Left ventricle myocardium superior (tissue), 1 donor: ENCODE data around the gene CTSD. TPM values are rescaled to one million over a fixed set of nuclear protein-coding genes. Genes with fewer than 3 reads are reported as not detected.

Source experiments
- ATAC-seq: fragments of 200-7000 bp; cut with Tn5 transposase; one replicate; pipeline ENCODE4 v1.9.1; 2020; ENCODE audit warnings: mild to moderate bottlenecking, moderate library complexity
- DNase-seq: peaks from one replicate; pipeline ENCODE4 v3.0.0-alpha.2; 2020
- intact Hi-C: fragments of 100-400 bp; cut with micrococcal nuclease; formaldehyde crosslinking; loops from one replicate; pipeline ENCODE4 v1.11.0; 2022
- total RNA-seq: library from RNA; stranded (reverse); fragmentation: NEBNext Ultra II Directional; extraction: Animal tissue kit (Norgen Biotek cat#: 25700); gene quantifications from one replicate; pipeline ENCODE4 v1.2.1, GENCODE V29; 2021
- donor health status: DM: no; HTN: yes; CAD: no; lungs with severe emphysema.

CTSD gene
- total RNA-seq, 1 donor from 2014 or later: 1,004 TPM

DNA sequence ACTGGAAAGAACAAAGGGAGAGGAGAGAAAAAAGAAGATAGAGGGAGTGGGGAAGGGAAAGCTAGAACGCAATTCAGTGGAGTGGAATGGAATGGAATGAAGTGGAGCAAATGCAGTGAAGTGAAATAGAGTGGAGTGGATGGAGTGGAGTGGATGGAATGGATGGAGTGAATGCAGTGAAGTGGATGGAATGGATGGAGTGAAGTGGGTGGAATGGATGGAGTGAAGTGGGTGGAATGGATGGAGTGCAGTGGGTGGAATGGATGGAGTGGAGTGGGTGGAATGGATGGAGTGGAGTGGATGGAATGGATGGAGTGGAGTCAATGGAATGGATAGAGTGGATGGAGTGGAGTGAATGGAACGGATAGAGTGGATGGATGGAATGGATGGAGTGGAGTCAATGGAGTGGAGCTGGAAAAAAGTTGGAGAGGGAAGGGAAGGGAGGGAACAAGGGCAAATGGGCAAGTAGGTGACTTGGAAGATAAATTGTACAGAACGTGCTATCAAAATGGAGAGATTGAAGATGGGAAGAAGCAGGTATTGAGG lies 27.2 kb downstream of the CTSD start:
- ATAC-seq: no peak
- no peak for DNase-seq
- intact Hi-C loops: no loop called here

DNA sequence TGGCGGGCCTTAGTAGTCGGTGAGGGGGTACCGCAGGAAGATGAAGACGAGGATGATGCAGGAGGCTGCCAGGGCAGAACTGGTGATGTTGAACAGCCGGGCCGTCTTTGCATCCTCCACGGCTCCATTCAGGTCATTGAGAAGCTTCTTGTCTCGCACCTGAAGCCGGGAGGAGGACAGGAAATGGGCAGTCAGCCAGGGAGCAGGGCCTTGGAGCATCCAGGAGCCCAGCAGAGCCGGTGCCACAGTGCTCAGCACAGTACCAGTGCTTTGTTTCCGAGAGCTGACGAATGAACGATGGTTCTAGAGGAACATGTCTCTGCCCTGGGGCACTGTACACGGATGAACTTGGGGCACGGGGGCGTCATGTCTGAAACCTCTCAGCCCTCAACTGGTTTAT lies 28.5 kb downstream of the CTSD start:
- DNase-seq: no peak
- intact Hi-C loops: no loop called here
- ATAC-seq: no peak

DNA sequence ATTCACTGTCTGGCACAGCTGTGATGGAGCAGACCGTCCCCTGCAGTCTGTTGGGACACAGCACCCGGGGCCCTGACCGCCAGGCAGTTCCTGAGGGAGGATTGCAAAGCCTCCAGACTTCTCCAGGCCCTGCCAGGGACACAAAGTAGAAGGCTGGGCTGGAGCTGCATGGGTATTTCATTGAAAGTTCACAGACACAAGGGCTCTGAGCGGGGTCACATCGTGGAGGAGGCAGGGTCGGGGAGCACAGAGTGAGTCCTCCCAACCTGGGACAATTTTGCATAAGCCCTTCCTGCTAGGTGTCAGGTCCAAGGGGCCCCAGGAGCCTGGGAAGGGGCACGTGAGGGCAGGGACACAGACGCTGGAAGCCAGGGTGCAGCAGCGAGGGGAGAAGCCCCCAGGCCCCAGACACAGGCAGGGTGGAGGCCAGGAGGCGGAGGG lies 29.1 kb downstream of the CTSD start:
- intact Hi-C loops: no loop called here
- ATAC-seq (no peak), DNase-seq (no peak)

DNA sequence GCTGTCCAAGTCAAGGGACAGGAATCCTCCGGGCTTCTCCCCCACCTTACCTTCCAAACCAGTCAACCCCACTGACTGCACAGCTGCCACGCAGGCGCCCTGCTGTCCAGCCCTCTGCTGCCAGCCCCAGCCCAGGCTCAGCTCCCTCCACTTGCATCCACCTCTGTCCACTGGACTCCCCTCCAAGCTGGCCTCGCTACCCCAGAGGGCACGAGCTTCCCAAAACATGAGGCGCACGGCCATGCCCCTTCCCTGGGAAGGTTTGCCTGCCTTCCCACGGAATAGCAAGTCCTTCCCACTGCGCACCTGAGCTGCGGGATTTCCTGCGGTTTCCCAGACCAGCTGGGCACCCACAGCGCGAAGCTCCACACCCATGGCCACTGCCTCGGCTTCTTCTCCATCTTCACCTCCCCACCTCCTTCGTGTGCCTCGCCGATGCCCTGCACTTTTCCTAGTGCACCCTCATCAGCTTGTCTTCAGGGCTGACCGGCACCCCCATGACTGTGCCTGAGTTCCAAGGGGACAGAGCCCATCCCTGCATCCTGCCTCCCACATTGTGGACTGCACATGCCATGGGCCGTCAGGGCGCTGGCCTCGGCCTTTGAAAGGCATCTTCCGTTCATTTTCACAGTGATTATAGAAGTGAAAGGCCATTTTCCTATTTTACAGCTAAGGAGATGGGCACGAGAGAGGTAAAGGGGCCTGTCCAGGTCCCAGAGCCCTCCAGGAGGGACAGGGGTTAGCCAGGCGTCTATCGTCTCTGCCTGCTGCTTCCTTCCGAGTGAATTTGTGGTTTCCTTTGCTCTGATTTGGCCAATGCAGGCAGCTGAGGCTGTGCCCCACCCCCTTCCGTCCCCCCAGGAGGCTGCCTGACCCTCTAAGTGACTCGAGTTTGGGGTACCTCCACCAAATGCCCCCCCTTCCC lies 29.7 kb downstream of the CTSD start:
- ATAC-seq: no peak
- intact Hi-C loops: no loop called here

DNA sequence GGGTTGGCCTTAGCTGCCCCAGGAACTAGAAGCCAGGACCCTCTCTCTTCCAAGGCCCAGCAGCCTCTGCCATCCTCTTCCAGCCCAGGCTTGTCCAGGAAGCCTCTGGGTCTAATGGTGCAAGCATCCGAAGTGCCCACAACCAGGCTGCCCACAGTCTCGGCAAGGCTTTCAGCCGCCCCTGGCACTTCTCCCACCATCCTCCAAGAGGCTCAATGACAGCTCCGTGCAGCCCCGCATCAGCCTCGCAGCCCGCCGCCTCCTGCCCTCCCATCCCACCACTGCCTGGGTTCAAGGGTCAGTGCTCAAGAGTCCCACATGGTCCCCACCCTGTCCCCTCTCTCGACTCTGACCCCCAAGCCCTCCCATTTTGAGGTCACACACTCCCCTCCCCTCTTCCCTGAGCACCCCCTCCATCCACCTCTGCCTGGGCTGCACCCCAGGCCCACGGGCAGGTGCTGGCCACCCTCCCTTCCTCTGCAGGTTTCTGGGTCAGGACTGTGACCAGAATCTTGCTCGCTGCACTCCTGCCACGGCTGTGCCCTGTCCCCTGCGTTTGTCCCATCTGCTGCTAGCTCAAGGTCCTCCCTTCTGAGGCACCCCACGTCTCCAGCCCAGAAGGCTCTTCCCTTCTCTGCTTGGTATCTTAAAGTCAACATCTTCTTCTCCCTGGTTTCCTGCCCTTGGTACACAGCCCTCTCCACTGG lies 30.6 kb downstream of the CTSD start:
- DNase-seq: no peak
- intact Hi-C loops: no loop called here
- no peak for ATAC-seq

More for the DNA sequence above, 29.7 kb downstream of the CTSD start:
- DNase-seq: no peak

DNA sequence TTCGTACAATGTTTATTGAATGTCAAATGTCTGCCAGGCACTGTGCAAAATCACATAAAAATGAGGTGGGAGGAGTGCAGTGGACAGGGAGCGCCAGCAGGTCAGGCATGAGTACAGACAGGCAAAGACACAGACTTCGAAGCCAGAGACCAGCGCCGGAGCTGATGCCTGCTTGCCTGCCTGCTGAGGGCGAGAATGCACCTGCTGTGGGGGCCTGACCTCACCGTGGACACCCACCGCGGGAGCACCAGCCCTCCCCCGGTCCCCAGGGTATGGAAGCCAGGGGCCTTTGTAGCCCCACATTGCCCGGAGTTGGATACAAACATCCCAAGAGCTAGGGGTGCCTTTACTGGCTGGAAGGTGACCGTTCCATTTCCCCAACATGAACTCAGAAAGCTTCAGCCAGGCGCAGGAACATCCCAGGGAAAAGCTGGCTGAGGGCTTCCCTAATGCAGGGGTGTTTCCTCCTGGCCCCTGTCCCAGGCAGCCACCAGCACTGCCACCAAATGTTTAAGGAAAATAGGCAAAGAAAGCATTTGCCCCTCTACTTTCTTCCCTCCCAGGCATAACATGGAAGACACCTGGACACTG lies 31.2 kb downstream of the CTSD start:
- ATAC-seq (no peak), DNase-seq (no peak)
- intact Hi-C loops: no loop called here

DNA sequence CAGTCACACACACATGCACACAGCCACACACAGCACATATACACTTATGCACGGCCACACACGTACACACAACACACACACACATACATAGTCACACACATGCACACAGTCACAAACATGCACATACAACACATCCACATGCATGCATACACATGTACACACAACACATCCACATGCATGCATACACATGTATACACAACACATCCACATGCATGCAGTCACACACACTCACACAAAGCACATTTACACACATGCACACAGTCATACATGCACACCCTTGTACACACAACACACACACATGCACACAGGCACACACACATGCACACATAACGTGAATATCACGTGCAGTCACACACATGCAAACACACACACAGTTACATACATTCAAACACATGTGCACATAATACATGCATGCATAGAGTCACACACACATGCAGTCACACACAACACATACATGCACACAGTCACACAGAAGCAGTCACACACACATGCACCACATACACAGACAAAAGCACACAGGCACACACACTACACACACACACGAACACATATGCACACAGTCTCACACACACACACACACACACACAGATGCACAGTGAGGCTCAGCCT lies 32.2 kb downstream of the CTSD start:
- no peak for ATAC-seq
- no peak for DNase-seq
- intact Hi-C loops: no loop called here

DNA sequence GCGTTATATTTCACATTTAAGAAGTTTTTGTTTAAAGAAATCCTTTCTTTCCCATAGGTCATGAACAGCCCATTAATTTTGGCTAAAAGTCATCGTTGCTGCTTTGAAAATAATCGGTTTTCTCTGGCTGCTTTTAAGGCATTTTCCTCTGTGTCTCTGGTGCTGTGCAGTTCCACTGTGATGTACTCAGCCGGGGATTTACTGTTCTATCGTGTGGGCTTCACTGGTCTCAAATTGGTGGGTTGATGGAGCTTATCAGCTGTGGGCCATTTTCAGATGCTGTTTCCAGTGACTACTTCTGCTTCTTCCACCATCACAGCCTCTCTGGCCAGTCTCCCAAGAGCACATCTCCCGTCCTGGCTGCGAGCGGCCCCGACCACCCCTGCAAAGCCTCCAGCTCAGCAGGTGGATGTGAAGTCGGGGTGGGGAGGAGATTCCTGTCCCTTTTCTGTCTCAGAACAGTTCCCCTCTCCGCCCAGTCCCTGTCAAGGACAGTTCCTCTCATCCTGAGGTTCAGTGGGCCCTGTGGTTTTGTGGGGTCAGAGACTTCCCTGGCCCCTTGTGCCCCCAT lies 33.6 kb downstream of the CTSD start:
- no peak for DNase-seq

DNA sequence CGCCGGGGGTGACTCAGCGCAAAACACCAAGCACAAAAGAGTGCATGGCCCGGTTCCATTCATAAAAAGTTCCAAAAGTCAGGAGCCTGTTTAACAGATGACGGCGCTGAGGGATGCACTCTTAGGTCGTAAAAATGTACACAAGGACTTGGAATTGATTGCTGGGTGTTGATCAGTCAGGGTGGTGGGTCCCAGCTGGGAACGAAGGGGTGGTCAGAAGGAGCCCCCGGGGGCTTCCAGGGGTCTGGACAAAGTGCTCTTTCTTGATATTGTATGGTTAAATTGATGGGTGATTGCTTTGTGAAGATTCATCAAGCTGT lies 34.1 kb downstream of the CTSD start:
- no peak for DNase-seq
- no peak for ATAC-seq
- intact Hi-C loops: no loop called here

More for the DNA sequence above, 33.6 kb downstream of the CTSD start:
- no peak for ATAC-seq
- intact Hi-C loops: no loop called here

DNA sequence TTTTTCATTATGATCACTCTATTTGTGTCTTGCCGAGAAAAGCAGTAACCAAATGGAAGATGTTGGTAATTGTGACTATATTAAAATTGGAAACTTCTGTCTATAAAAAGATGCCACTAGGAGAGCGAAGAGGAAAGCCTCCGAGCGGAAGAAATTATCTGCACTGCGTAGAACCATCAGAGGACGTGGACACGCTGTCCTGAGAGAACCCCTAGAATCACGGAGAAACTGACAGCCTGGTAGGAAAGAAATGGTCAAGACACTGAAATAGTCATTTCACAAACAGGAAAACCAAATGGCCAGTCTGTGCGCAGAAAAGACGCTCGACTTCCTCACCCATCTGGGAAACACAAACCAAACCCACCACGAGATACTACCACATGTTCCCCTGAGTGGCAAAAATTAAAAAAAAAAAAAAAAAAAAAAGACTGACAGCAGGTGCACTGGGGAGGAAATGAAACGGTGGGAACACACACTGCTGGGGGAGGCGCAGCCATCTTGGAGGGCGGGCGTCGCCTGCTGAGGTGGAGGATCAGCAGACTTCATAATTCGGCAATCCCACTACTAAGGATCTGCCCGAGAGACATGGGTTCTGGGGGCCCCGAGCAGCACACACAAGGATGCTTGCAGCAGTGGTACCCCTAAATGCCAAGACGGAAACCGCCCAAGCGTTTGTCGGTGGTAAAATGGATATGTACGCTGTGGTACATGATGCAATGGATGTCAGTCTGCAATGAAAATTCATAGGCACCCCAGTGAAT lies 34.6 kb downstream of the CTSD start:
- intact Hi-C loops: no loop called here
- ATAC-seq: no peak
- DNase-seq: no peak

DNA sequence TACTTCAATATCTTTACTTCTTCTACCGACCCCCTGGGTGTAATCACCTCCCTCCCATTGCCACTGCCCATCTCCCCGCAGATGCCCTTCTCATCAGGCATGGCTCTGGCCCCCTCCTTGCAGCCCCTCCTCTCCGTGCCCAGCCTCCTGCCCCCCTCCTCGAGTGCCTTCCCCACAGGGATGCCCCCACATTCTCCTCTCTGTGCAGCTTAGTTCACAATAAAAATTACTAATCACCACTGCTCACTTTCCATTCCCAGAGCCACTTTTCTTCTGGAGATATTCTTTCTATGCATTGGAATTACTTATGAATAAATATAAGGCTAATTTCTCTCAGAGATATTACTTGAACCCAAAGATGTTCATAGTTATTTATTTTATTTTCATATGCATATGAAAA lies 35.4 kb downstream of the CTSD start:
- intact Hi-C loops: no loop called here
- DNase-seq (no peak), ATAC-seq (no peak)

DNA sequence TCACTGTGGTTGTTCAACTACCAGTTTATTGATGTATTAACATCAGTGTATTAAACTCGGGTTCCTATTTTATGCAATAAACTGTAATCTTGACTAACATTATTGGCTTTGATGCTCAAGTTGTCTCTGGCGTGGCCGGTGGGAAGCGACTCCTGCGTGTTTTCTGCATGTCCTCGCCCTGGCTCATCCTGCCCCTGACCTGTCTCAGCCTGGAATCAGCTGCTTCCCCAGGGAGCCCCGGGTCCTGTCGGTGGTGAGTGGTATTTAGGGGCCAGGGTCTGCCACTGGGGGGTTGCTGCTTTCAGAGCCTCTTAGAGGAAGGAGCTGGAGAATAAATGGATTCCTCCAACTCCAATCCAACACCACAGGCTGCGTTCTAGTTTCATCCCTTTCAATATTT lies 35.9 kb downstream of the CTSD start:
- no peak for DNase-seq
- intact Hi-C loops: no loop called here
- ATAC-seq: no peak

DNA sequence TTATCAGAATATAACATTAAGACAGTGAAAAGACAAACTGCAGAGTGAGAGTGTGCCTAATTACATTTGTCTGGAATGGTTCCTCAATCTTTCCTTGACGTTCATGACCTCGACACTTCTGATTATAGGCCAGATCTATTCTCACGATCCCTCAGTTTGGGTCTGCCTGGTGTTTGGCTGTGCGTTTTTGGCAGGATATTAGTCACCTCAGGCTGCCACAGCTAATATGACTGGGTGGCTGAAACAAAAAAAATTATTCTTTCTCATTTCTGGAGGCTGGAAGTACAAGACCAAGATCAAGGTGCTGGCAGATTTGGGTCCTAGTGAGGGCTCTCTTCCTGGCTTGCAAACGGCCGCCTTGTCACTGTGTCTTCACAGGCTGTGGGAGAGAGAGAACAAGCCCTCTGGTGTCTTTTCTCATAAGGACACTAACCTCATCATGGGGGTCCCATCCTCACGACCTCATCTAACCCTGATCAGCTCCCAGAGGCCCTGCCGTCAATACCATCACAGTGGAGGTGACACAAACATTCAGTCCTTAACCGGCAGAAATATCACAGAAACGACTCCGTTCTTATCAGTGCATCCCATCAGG lies 36.5 kb downstream of the CTSD start:
- intact Hi-C loops: no loop called here
- ATAC-seq (no peak), DNase-seq (no peak)

DNA sequence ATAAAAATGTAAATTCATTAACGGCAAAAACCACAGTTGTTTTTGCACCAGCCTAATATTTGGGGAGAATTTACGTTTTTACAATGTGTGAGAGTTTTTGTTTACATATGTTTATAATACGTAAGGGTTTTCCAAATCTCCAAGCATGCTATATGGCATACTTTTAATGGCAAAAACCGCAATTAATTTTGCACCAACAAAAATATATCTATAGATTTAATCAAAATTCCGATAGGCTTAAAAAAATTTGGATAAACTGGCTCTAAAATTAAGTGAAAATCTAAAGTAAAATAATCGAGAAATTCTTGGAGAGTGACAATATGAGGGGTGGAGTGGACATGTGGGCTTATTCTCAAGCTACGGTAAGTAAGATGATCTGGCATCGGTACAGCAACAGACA lies 43.9 kb downstream of the CTSD start:
- no peak for ATAC-seq
- intact Hi-C loops: no loop called here
- DNase-seq: no peak

DNA sequence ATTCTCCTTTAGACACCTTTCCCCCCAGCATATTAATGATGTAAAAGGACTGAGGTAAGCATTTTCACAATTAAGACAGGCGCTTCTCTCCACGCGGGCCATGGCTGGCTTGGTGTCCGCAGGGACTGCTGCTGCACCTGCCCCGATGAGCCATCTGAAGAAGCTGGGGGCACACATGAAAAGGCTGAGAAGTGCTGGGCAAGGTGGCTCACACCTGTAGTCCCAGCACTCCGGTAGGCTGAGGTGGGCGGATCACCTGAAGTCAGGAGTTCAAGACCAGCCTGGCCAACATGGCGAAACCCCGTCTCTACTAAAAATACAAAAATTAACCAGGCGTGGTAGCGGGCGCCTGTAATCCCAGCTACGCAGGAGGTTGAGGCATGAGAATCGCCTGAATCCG lies 45.4 kb downstream of the CTSD start:
- DNase-seq (no peak), ATAC-seq (no peak)
- intact Hi-C loops: no loop called here

DNA sequence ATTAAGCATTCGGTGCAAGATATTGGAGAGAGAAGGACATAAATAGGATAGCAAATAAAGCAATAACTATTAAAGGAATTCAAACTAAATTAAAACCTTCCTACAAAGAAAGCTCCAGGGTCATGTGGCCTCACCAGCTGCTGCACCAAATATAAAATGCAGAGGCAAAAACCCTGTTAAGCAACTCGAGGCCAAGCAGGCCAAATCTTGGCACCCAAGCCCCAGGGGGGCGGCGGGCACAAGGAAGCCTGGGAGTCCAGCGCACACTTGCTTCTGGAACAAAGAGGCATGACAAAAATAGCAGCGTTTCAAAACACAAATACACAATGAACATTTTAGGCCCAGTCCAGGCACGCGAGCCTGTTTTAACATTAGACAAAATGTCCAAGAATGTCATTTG lies 46.0 kb downstream of the CTSD start:
- intact Hi-C loops: no loop called here
- ATAC-seq (peak; percentile 85), DNase-seq (peak; percentile 79)

DNA sequence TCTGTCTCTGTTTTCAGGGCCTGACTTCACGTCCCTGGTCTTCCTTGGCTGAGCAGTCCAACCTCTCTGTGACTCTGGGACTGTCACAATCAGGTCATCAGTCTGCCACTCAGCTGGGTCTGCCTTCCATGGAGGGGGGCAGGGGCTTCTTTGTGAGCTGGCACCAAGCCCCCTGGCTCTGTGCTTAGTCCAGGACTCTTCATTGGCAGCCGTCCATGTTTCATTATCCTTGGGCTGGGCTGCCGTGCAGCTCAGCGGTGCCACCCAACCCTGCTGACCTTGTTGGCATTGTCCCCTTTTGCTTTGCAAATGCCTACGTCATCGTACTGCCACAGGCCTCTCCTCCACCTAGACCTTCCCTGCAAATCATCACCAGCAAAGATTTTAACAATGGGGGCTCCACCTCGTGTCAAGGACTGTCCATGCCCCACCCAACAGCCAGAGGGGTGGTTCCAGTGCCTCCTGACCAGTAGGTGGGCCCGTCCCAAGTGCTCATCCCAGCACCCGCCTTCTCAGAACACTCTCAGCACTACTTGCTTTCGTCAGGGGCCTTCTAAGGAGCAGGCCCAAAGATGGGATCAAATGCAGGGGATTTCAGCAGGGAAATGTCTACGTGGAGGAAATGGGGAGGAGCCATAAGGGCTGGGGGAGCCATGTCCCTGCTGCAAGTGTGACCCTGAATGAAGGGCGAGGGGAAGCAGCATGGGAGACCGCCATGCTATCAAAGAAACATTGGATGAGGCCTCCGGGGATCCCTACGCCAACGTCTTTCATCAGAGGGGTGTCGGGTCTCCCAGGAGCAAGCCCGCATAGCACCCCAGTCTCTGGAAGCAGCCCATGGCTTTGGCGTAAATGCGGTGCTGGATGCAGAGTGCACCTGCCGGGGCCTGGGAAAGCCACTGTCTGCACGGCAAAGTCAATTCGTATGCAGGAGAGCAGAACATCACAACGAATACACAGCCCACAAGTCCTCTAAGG lies 48.5 kb downstream of the CTSD start:
- DNase-seq (peak; percentile 65), ATAC-seq (peak; percentile 87)
- intact Hi-C loops: no loop called here
